ENCODE results near the gene NAA15.

- TF ChIP-seq, protein P1, sequence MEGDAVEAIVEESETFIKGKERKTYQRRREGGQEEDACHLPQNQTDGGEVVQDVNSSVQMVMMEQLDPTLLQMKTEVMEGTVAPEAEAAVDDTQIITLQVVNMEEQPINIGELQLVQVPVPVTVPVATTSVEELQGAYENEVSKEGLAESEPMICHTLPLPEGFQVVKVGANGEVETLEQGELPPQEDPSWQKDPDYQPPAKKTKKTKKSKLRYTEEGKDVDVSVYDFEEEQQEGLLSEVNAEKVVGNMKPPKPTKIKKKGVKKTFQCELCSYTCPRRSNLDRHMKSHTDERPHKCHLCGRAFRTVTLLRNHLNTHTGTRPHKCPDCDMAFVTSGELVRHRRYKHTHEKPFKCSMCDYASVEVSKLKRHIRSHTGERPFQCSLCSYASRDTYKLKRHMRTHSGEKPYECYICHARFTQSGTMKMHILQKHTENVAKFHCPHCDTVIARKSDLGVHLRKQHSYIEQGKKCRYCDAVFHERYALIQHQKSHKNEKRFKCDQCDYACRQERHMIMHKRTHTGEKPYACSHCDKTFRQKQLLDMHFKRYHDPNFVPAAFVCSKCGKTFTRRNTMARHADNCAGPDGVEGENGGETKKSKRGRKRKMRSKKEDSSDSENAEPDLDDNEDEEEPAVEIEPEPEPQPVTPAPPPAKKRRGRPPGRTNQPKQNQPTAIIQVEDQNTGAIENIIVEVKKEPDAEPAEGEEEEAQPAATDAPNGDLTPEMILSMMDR (IDR thresholded peaks at IDR 0.05) = no peak
- TF ChIP-seq POLR2A (IDR thresholded peaks at IDR 0.05) = no peak
Measured at GRCh38 chr4:139458543-139458942, 157.2 kb downstream of the NAA15 start.
